HEK293 (cell line): ENCODE data around the gene PRPF6.

Experiments
- CTCF ChIA-PET: fragments of 350-600 bp; formaldehyde crosslinking; extraction: SDS; loops from one replicate; lab custom pipeline; 2021; ENCODE audit warnings: antibody characterized with exemption; lab: Yijun Ruan, JAX
- POLR2A ChIA-PET: fragments of 300-600 bp; formaldehyde crosslinking; extraction: SDS; loops from one replicate; lab custom pipeline; 2020; ENCODE audit warnings: antibody characterized with exemption, inconsistent platforms; lab: Yijun Ruan, JAX
- H3K27ac ChIP-seq: fragments of 200-500 bp; sonication (Bioruptor generic); 2 replicates; pipeline ENCODE4 v1.5.1; 2014; ENCODE audit warnings: low read depth, low read length, control low read depth, inconsistent platforms; ENCODE audit errors: extremely low read depth
- H3K36me3 ChIP-seq, 2 experiments: fragments of 200-500 bp in 1 of 2; sonication (Bioruptor generic) in 1 of 2; 1 replicate in 1 of 2; 2 replicates in 1 of 2; pipeline ENCODE4 v1.5.1; 2014 to 2017; ENCODE audit warnings: inconsistent platforms in 2 of 2, low read length in 2 of 2; ENCODE audit not compliant: control insufficient read depth in 2 of 2, insufficient read depth in 1 of 2
- H3K4me1 ChIP-seq: fragments of 200-500 bp; sonication (Bioruptor generic); 2 replicates; pipeline ENCODE4 v1.5.1; 2014; ENCODE audit warnings: mild to moderate bottlenecking, low read length, inconsistent platforms; ENCODE audit not compliant: control insufficient read depth, insufficient read depth
- H3K4me3 ChIP-seq: 2 replicates; pipeline ENCODE4 v1.5.1; 2011; ENCODE audit warnings: low read depth, mild to moderate bottlenecking, control low read depth, low read length, moderate library complexity
- H3K9me3 ChIP-seq: fragments of 200-500 bp; sonication (Bioruptor generic); 2 replicates; pipeline ENCODE4 v1.5.1; 2014; ENCODE audit warnings: low read depth, low read length, inconsistent platforms; ENCODE audit not compliant: control insufficient read depth, insufficient read depth
- ATF2 ChIP-seq: fragments of 450-650 bp; formaldehyde crosslinking; IDR thresholded peaks from 2 replicates; pipeline ENCODE4 v1.5.1; 2016; ENCODE audit warnings: missing biosample characterization, missing genetic modification characterization, low read depth
- HIC1 ChIP-seq: fragments of 450-650 bp; formaldehyde crosslinking; IDR thresholded peaks from 2 replicates; pipeline ENCODE4 v1.5.1; 2016; ENCODE audit warnings: missing biosample characterization, missing genetic modification characterization
- KLF16 ChIP-seq: fragments of 450-650 bp; formaldehyde crosslinking; IDR thresholded peaks from 2 replicates; pipeline ENCODE4 v1.5.1; 2017; ENCODE audit warnings: missing biosample characterization, missing genetic modification characterization
- KLF17 ChIP-seq: fragments of 450-650 bp; formaldehyde crosslinking; IDR thresholded peaks from 2 replicates; pipeline ENCODE4 v1.5.1; 2016; ENCODE audit warnings: missing biosample characterization, missing genetic modification characterization
- PATZ1 ChIP-seq: fragments of 450-650 bp; formaldehyde crosslinking; IDR thresholded peaks from 2 replicates; pipeline ENCODE4 v1.5.1; 2016; ENCODE audit warnings: missing biosample characterization, missing genetic modification characterization
- SCRT2 ChIP-seq: fragments of 450-650 bp; formaldehyde crosslinking; IDR thresholded peaks from 2 replicates; pipeline ENCODE4 v1.5.1; 2016; ENCODE audit warnings: missing biosample characterization, missing genetic modification characterization
- SETDB1 ChIP-seq: IDR thresholded peaks from one replicate; pipeline ENCODE4 v1.6.1; 2017; ENCODE audit warnings: mild to moderate bottlenecking, low read length, moderate library complexity, mixed read lengths; ENCODE audit not compliant: insufficient read length
- SP2 ChIP-seq: fragments of 450-650 bp; formaldehyde crosslinking; IDR thresholded peaks from 2 replicates; pipeline ENCODE4 v1.5.1; 2016; ENCODE audit warnings: missing biosample characterization, missing genetic modification characterization
- SP3 ChIP-seq: fragments of 450-650 bp; formaldehyde crosslinking; IDR thresholded peaks from 2 replicates; pipeline ENCODE4 v1.5.1; 2016; ENCODE audit warnings: missing biosample characterization, missing genetic modification characterization
- ZBTB17 ChIP-seq: fragments of 450-650 bp; formaldehyde crosslinking; IDR thresholded peaks from 2 replicates; pipeline ENCODE4 v1.5.1; 2016; ENCODE audit warnings: missing biosample characterization, missing genetic modification characterization
- ZBTB20 ChIP-seq: fragments of 450-650 bp; formaldehyde crosslinking; IDR thresholded peaks from 2 replicates; pipeline ENCODE4 v1.5.1; 2016; ENCODE audit warnings: missing biosample characterization, missing genetic modification characterization
- ZIC2 ChIP-seq: fragments of 450-650 bp; formaldehyde crosslinking; IDR thresholded peaks from 2 replicates; pipeline ENCODE4 v1.5.1; 2016; ENCODE audit warnings: missing biosample characterization, missing genetic modification characterization
- ZNF10 ChIP-seq: fragments of 450-650 bp; formaldehyde crosslinking; IDR thresholded peaks from 2 replicates; pipeline ENCODE4 v1.5.1; 2017; ENCODE audit warnings: missing biosample characterization, missing genetic modification characterization
- ZNF157 ChIP-seq: fragments of 450-650 bp; formaldehyde crosslinking; IDR thresholded peaks from 2 replicates; pipeline ENCODE4 v1.5.1; 2016; ENCODE audit warnings: missing biosample characterization, missing genetic modification characterization
- ZNF449 ChIP-seq: fragments of 450-650 bp; formaldehyde crosslinking; IDR thresholded peaks from 2 replicates; pipeline ENCODE4 v1.5.1; 2017; ENCODE audit warnings: missing biosample characterization, mild to moderate bottlenecking, missing genetic modification characterization, moderate library complexity
- ZNF501 ChIP-seq: fragments of 450-650 bp; formaldehyde crosslinking; IDR thresholded peaks from 2 replicates; pipeline ENCODE4 v1.5.1; 2016; ENCODE audit warnings: missing biosample characterization, missing genetic modification characterization
- ZNF521 ChIP-seq: fragments of 450-650 bp; formaldehyde crosslinking; IDR thresholded peaks from 2 replicates; pipeline ENCODE4 v1.5.1; 2017; ENCODE audit warnings: missing biosample characterization, mild to moderate bottlenecking, missing genetic modification characterization
- ZNF555 ChIP-seq: fragments of 450-650 bp; formaldehyde crosslinking; conservative IDR thresholded peaks from 2 replicates; pipeline ENCODE4 v1.5.1; 2017; ENCODE audit warnings: missing biosample characterization, mild to moderate bottlenecking, missing genetic modification characterization, inconsistent platforms
- ZNF571 ChIP-seq: fragments of 450-650 bp; formaldehyde crosslinking; IDR thresholded peaks from 2 replicates; pipeline ENCODE4 v1.5.0; 2017; ENCODE audit warnings: missing biosample characterization, missing genetic modification characterization
- ZNF626 ChIP-seq: fragments of 450-650 bp; sonication (Bioruptor Pico); formaldehyde crosslinking; IDR thresholded peaks from 2 replicates; pipeline ENCODE4 v1.5.1; 2018; ENCODE audit warnings: missing biosample characterization, missing genetic modification characterization, inconsistent platforms
- ZNF658 ChIP-seq: fragments of 450-650 bp; formaldehyde crosslinking; IDR thresholded peaks from 2 replicates; pipeline ENCODE4; 2016; ENCODE audit warnings: missing biosample characterization, missing genetic modification characterization
- ZNF664 ChIP-seq: fragments of 450-650 bp; formaldehyde crosslinking; IDR thresholded peaks from 2 replicates; pipeline ENCODE4 v1.5.1; 2016; ENCODE audit warnings: missing biosample characterization, missing genetic modification characterization
- ZNF843 ChIP-seq: fragments of 450-650 bp; formaldehyde crosslinking; IDR thresholded peaks from 2 replicates; pipeline ENCODE4 v1.5.1; 2016; ENCODE audit warnings: missing biosample characterization, missing genetic modification characterization

The PRPF6 gene

GRCh38 chr20:64081624-64081964 is 100.7 kb downstream of the PRPF6 start:
- Histone ChIP-seq H3K9me3 (no peaks in the 10 kb centered on the region), H3K36me3 (no peaks in the 10 kb centered on the region), H3K4me1 (peaks cover 10% of the 10 kb centered on the region), H3K27ac (no peak overlapping the region), H3K4me3 (no peak overlapping the region)
- TF ChIP-seq ZNF843, result no peak
- no peak for TF ChIP-seq ZNF449 (tag by site-specific recombination)
- no peak for TF ChIP-seq ZNF664 (tag by site-specific recombination)
- no peak for TF ChIP-seq ZNF571 (tag by site-specific recombination)
- TF ChIP-seq ZNF658 (tag by site-specific recombination), result no peak
- no peak for TF ChIP-seq SP3 (tag by site-specific recombination)
- TF ChIP-seq HIC1 (tag by site-specific recombination), result no peak
- TF ChIP-seq ZNF521 (tag by site-specific recombination), result no peak
- no peak for TF ChIP-seq SETDB1
- no peak for TF ChIP-seq KLF16
- TF ChIP-seq ZNF157 (tag by site-specific recombination), result no peak
- ChIA-PET CTCF (interaction anchor here (0.9 kb wide), 1 partner anchor 21 kb away, joined by 3 read pairs; no protein-coding TSS in a partner anchor), POLR2A (interaction anchor here (2.9 kb wide), 1 partner anchor 19 kb away, joined by 13 read pairs; the partner anchor contains the start of gene TCEA2)

- no peak overlapping the region for H3K27ac ChIP-seq
- no peaks in the 10 kb centered on the region for H3K36me3 ChIP-seq
- TF ChIP-seq ZNF555 (tag by site-specific recombination), result no peak
- no peak for TF ChIP-seq ZNF501 (tag by site-specific recombination)
- TF ChIP-seq SCRT2 (tag by site-specific recombination), result 0 out of 2 replicates have a peak, but pooled peaks have one; percentile 22
- TF ChIP-seq SP2, result 0 out of 2 replicates have a peak, but pooled peaks have one; percentile 16
- no peak for TF ChIP-seq ATF2 (tag by site-specific recombination)
- peak; percentile 48 for TF ChIP-seq ZBTB20 (tag by site-specific recombination)
- 0 out of 2 replicates have a peak, but pooled peaks have one; percentile 19 for TF ChIP-seq ZIC2 (tag by site-specific recombination)
- no peak for TF ChIP-seq ZNF10 (tag by site-specific recombination)
- TF ChIP-seq PATZ1 (tag by site-specific recombination), result peak; percentile 55; the same call in 1 of the 2 replicates
- TF ChIP-seq KLF17 (tag by site-specific recombination), result peak; percentile 34; the same call in 1 of the 2 replicates
- TF ChIP-seq ZNF626 (tag by site-specific recombination), result no peak
- peak; percentile 55; the same call in 1 of the 2 replicates for TF ChIP-seq ZBTB17 (tag by site-specific recombination)
- no peaks in the 10 kb centered on the region for H3K9me3 ChIP-seq
- ChIA-PET POLR2A (interaction anchor here (2.9 kb wide), 1 partner anchor 20 kb away, joined by 13 read pairs; the partner anchor contains the start of gene TCEA2), CTCF (interaction anchor here (0.9 to 4.8 kb wide), 2 partner anchors 20 to 38 kb away, joined by 3 to 35 read pairs; no protein-coding TSS in a partner anchor)
- no peak overlapping the region for H3K4me3 ChIP-seq
- H3K4me1 ChIP-seq, result peaks cover 10% of the 10 kb centered on the region
These were observed 101.3 kb downstream of the PRPF6 start for GRCh38 chr20:64082126-64082731.
